Karpas-422 (cell line): ENCODE data around the gene EME2. TPM values are rescaled to one million over a fixed set of nuclear protein-coding genes. Genes with fewer than 3 reads are reported as not detected.

ENCODE experiments used
- DNase-seq: peaks from one replicate; pipeline ENCODE4 v3.0.0-alpha.2; 2015
- H2AFZ ChIP-seq: fragments of 200-600 bp; sonication (generic); 2 replicates; pipeline ENCODE4 v1.6.1; 2014; ENCODE audit warnings: antibody characterized with exemption, low read length, mixed read lengths
- H3K27ac ChIP-seq: fragments of 200-600 bp; sonication (generic); 2 replicates; pipeline ENCODE4 v1.5.1; 2014; ENCODE audit warnings: mild to moderate bottlenecking, low read length, moderate library complexity
- H3K27me3 ChIP-seq: fragments of 200-600 bp; sonication (generic); 2 replicates; pipeline ENCODE4 v1.6.1; 2014; ENCODE audit warnings: low read length, mixed read lengths
- H3K36me3 ChIP-seq: fragments of 200-600 bp; sonication (generic); 2 replicates; pipeline ENCODE4 v1.6.1; 2014; ENCODE audit warnings: low read length, mixed read lengths; ENCODE audit not compliant: insufficient read depth
- H3K4me1 ChIP-seq: fragments of 200-600 bp; sonication (generic); 2 replicates; pipeline ENCODE4 v1.6.1; 2014; ENCODE audit warnings: mild to moderate bottlenecking, low read length, mixed read lengths
- H3K4me2 ChIP-seq: fragments of 200-600 bp; sonication (generic); 2 replicates; pipeline ENCODE4 v1.6.1; 2014; ENCODE audit warnings: low read length, low read depth, mild to moderate bottlenecking; ENCODE audit not compliant: poor library complexity, severe bottlenecking
- H3K4me3 ChIP-seq: fragments of 200-600 bp; sonication (generic); 2 replicates; pipeline ENCODE4 v1.5.1; 2014; ENCODE audit warnings: mild to moderate bottlenecking, antibody characterized with exemption, low read length, mixed read lengths
- H3K79me2 ChIP-seq: fragments of 200-600 bp; sonication (generic); 2 replicates; pipeline ENCODE4 v1.6.1; 2014; ENCODE audit warnings: mild to moderate bottlenecking, low read length, mixed read lengths
- H3K9ac ChIP-seq: fragments of 200-600 bp; sonication (generic); 2 replicates; pipeline ENCODE4 v1.6.0; 2014; ENCODE audit warnings: low read length
- H3K9me2 ChIP-seq: fragments of 200-600 bp; sonication (generic), shearing (Covaris generic); replicated peaks from 2 replicates; pipeline ENCODE4 v1.6.0; 2014; ENCODE audit warnings: mild to moderate bottlenecking, low read length, moderate library complexity; ENCODE audit not compliant: insufficient read depth
- H3K9me3 ChIP-seq: fragments of 300-700, 200-600 bp; sonication (generic); 2 replicates; pipeline ENCODE4 v1.6.1; 2014; ENCODE audit warnings: low read length, mixed read lengths
- H4K20me1 ChIP-seq: fragments of 200-600 bp; sonication (generic); 2 replicates; pipeline ENCODE4 v1.6.1; 2014; ENCODE audit warnings: mild to moderate bottlenecking, antibody characterized with exemption, low read length, low read depth; ENCODE audit not compliant: insufficient read depth
- total RNA-seq: library from RNA; depleted of rRNA; stranded (reverse); fragments of >200 nt; shearing (Covaris generic); gene quantifications from 2 replicates; pipeline ENCODE4 v1.2.3, GENCODE V29; 2014; ENCODE audit warnings: low replicate concordance

EME2 gene
- total RNA-seq, 1 experiment from 2014 or later, result 7.7 TPM

GRCh38 chr16:1776991-1777374 is 4.4 kb downstream of the EME2 start:
- Histone ChIP-seq H3K27ac (no peak overlapping the region), H3K4me3 (no peak overlapping the region), H3K79me2 (peaks cover 39% of the 10 kb centered on the region), H2AFZ (no peak overlapping the region), H3K36me3 (peaks cover 2% of the 10 kb centered on the region; the same call in 1 of the 2 replicates), H4K20me1 (peaks cover 19% of the 10 kb centered on the region; the same call in 1 of the 2 replicates), H3K9me2 (no peaks in the 10 kb centered on the region), H3K4me1 (peaks cover 26% of the 10 kb centered on the region), H3K27me3 (no peaks in the 10 kb centered on the region), H3K4me2 (no peak overlapping the region), H3K9me3 (no peaks in the 10 kb centered on the region), H3K9ac (no peak overlapping the region)
- no peak for DNase-seq

GRCh38 chr16:1777375-1778199 is 5.0 kb downstream of the EME2 start:
- no peaks in the 10 kb centered on the region for H3K9me3 ChIP-seq
- no peak overlapping the region for H2AFZ ChIP-seq
- no peaks in the 10 kb centered on the region for H3K9me2 ChIP-seq
- no peak overlapping the region for H3K9ac ChIP-seq
- H4K20me1 ChIP-seq, result peaks cover 19% of the 10 kb centered on the region; the same call in 1 of the 2 replicates
- H3K4me3 ChIP-seq, result no peak overlapping the region
- H3K27me3 ChIP-seq, result no peaks in the 10 kb centered on the region
- no peak overlapping the region for H3K4me2 ChIP-seq
- H3K27ac ChIP-seq, result no peak overlapping the region
- H3K79me2 ChIP-seq, result peaks cover 33% of the 10 kb centered on the region
- H3K4me1 ChIP-seq, result peaks cover 26% of the 10 kb centered on the region
- DNase-seq, result no peak
- 0 out of 2 replicates have a peak, but pooled peaks cover 2% of the 10 kb centered on the region for H3K36me3 ChIP-seq

- peaks cover 32% of the 10 kb centered on the region for H3K79me2 ChIP-seq
These were observed 5.9 kb downstream of the EME2 start for GRCh38 chr16:1778200-1779179.

GRCh38 chr16:1779234-1779701 is 6.7 kb downstream of the EME2 start:
- Histone ChIP-seq H3K9me2 (no peaks in the 10 kb centered on the region), H3K36me3 (0 out of 2 replicates have a peak, but pooled peaks cover 2% of the 10 kb centered on the region), H4K20me1 (peaks cover 18% of the 10 kb centered on the region; the same call in 1 of the 2 replicates), H3K9me3 (no peaks in the 10 kb centered on the region), H3K79me2 (peaks cover 32% of the 10 kb centered on the region), H3K9ac (no peak overlapping the region), H2AFZ (no peak overlapping the region), H3K4me2 (no peak overlapping the region), H3K4me1 (peaks cover 26% of the 10 kb centered on the region), H3K27me3 (no peaks in the 10 kb centered on the region), H3K27ac (no peak overlapping the region), H3K4me3 (no peak overlapping the region)
- DNase-seq, result no peak

More at GRCh38 chr16:1778200-1779179, 5.9 kb downstream of the EME2 start:
- Histone ChIP-seq H3K4me1 (peaks cover 26% of the 10 kb centered on the region), H2AFZ (no peak overlapping the region), H3K9me2 (no peaks in the 10 kb centered on the region), H3K4me3 (no peak overlapping the region), H3K9ac (no peak overlapping the region), H3K4me2 (no peak overlapping the region), H3K27ac (no peak overlapping the region), H3K9me3 (no peaks in the 10 kb centered on the region), H3K27me3 (no peaks in the 10 kb centered on the region), H4K20me1 (peaks cover 19% of the 10 kb centered on the region; the same call in 1 of the 2 replicates), H3K36me3 (0 out of 2 replicates have a peak, but pooled peaks cover 2% of the 10 kb centered on the region)
- no peak for DNase-seq

GRCh38 chr16:1779741-1780676 is 7.4 kb downstream of the EME2 start:
- peaks cover 32% of the 10 kb centered on the region for H3K79me2 ChIP-seq
- H3K27ac ChIP-seq, result no peak overlapping the region
- H3K9ac ChIP-seq, result no peak overlapping the region
- 0 out of 2 replicates have a peak, but pooled peaks cover 2% of the 10 kb centered on the region for H3K36me3 ChIP-seq
- H3K4me3 ChIP-seq, result 0 out of 2 replicates have a peak overlapping the region, but pooled peaks have one; percentile 82
- H2AFZ ChIP-seq, result no peak overlapping the region
- H3K9me2 ChIP-seq, result no peaks in the 10 kb centered on the region
- H3K4me1 ChIP-seq, result peaks cover 20% of the 10 kb centered on the region
- H4K20me1 ChIP-seq, result peaks cover 19% of the 10 kb centered on the region; the same call in 1 of the 2 replicates
- no peak for DNase-seq
- H3K27me3 ChIP-seq, result no peaks in the 10 kb centered on the region
- H3K4me2 ChIP-seq, result no peak overlapping the region
- H3K9me3 ChIP-seq, result no peaks in the 10 kb centered on the region

- H3K4me3 ChIP-seq, result peak overlapping the region; percentile 82; the same call in 1 of the 2 replicates
- peak overlapping the region; percentile 90 for H3K4me2 ChIP-seq
- H3K9me3 ChIP-seq, result no peaks in the 10 kb centered on the region
- H3K36me3 ChIP-seq, result 0 out of 2 replicates have a peak, but pooled peaks cover under 1% of the 10 kb centered on the region
- H3K4me1 ChIP-seq, result peaks cover 20% of the 10 kb centered on the region
- peaks cover 25% of the 10 kb centered on the region for H4K20me1 ChIP-seq
- no peak overlapping the region for H3K27ac ChIP-seq
- H3K27me3 ChIP-seq, result no peaks in the 10 kb centered on the region
- DNase-seq, result no peak
- H3K79me2 ChIP-seq, result peaks cover 35% of the 10 kb centered on the region
- H2AFZ ChIP-seq, result no peak overlapping the region
- peak overlapping the region; percentile 79; the same call in 1 of the 2 replicates for H3K9ac ChIP-seq
- H3K9me2 ChIP-seq, result no peaks in the 10 kb centered on the region
These were observed 8.1 kb downstream of the EME2 start for GRCh38 chr16:1780677-1781072.

GRCh38 chr16:1781254-1781653 is 8.6 kb downstream of the EME2 start:
- Histone ChIP-seq H3K9ac (peak overlapping the region; percentile 79), H3K79me2 (peaks cover 40% of the 10 kb centered on the region), H3K27ac (0 out of 2 replicates have a peak overlapping the region, but pooled peaks have one; percentile 32), H3K4me3 (peak overlapping the region; percentile 82), H3K36me3 (no peaks in the 10 kb centered on the region), H2AFZ (no peak overlapping the region), H3K9me2 (no peaks in the 10 kb centered on the region), H3K4me2 (peak overlapping the region; percentile 90), H3K9me3 (no peaks in the 10 kb centered on the region), H3K27me3 (no peaks in the 10 kb centered on the region), H4K20me1 (peaks cover 27% of the 10 kb centered on the region), H3K4me1 (peaks cover 20% of the 10 kb centered on the region)
- no peak for DNase-seq
